CD4-positive, CD25-positive, alpha-beta regulatory T cell (primary cell): ENCODE measurements around the gene LRP2. TPM values are rescaled to one million over a fixed set of nuclear protein-coding genes. Genes with fewer than 3 reads are reported as not detected.
"Not testable (repeated sequence)": the region's sequence is repeated elsewhere in the genome, so short reads cannot be mapped to it uniquely, and the experiment has no call there.

Source experiments
- ATAC-seq, 2 donors: fragments of 150-1000 bp; cut with Tn5 transposase; one replicate each; pipeline ENCODE4 v1.10.0; 2021; ENCODE audit warnings: low read depth in 2 of 2, moderate number of reproducible peaks in 2 of 2, moderate library complexity in 1 of 2
- DNase-seq, 3 donors: peaks; one replicate each; pipeline versions ENCODE4 v3.0.0 to v3.0.0-alpha.2; 2012 to 2022; ENCODE audit warnings: mixed read lengths in 1 of 3
- H3K27ac ChIP-seq: one replicate; pipeline ENCODE4 v1.7.0; 2013; ENCODE audit warnings: mild to moderate bottlenecking, low read length; ENCODE audit not compliant: insufficient read depth, poor library complexity, severe bottlenecking
- H3K27me3 ChIP-seq: one replicate; pipeline ENCODE4 v1.7.0; 2013; ENCODE audit warnings: low read length; ENCODE audit not compliant: control insufficient read depth, insufficient read depth
- H3K36me3 ChIP-seq: one replicate; pipeline ENCODE4 v1.7.0; 2013; ENCODE audit warnings: mild to moderate bottlenecking, low read length, moderate library complexity; ENCODE audit not compliant: control insufficient read depth, insufficient read depth
- H3K4me1 ChIP-seq: 2 replicates; pipeline ENCODE4 v1.7.0; 2013; ENCODE audit warnings: mild to moderate bottlenecking, low read length; ENCODE audit not compliant: insufficient read depth, control insufficient read depth, poor library complexity, severe bottlenecking
- H3K4me3 ChIP-seq: one replicate; pipeline ENCODE4 v1.7.0; 2013; ENCODE audit warnings: low read depth, mild to moderate bottlenecking, low read length, moderate library complexity
- H3K9me3 ChIP-seq, 2 experiments: 1 replicate in 1 of 2; 2 replicates in 1 of 2; pipeline ENCODE4 v1.7.0; 2013; ENCODE audit warnings: low read length in 2 of 2, mild to moderate bottlenecking in 1 of 2, moderate library complexity in 1 of 2; ENCODE audit not compliant: control insufficient read depth in 2 of 2
- H3K27ac Mint-ChIP-seq, 3 donors: one replicate each; pipeline ENCODE4 v1.8.0; 2020 to 2022; ENCODE audit warnings: mild to moderate bottlenecking in 3 of 3, mixed read lengths in 3 of 3, moderate library complexity in 2 of 3
- H3K27me3 Mint-ChIP-seq: one replicate; pipeline ENCODE4 v1.8.0; 2022; ENCODE audit warnings: mild to moderate bottlenecking, mixed read lengths
- H3K36me3 Mint-ChIP-seq: one replicate; pipeline ENCODE4 v1.8.0; 2020; ENCODE audit warnings: mixed read lengths
- H3K4me1 Mint-ChIP-seq, 4 donors: one replicate each; pipeline ENCODE4 v1.8.0; 2020 to 2022; ENCODE audit warnings: mixed read lengths in 4 of 4, mild to moderate bottlenecking in 1 of 4
- H3K4me3 Mint-ChIP-seq, 4 donors: one replicate each; pipeline ENCODE4 v1.8.0; 2020 to 2022; ENCODE audit warnings: mild to moderate bottlenecking in 4 of 4, mixed read lengths in 4 of 4, moderate library complexity in 3 of 4
- H3K9me3 Mint-ChIP-seq, 7 donors: one replicate each; pipeline ENCODE4 v1.8.0; 2020 to 2022; ENCODE audit warnings: mixed read lengths in 7 of 7, mild to moderate bottlenecking in 3 of 7, moderate library complexity in 2 of 7
- polyA plus RNA-seq, 4 donors: library from polyadenylated mRNA; unstranded; fragments of 300-500 nt; fragmentation: Illumina TruSeq; gene quantifications; one replicate each; pipeline ENCODE4 v1.2.3, GENCODE V29; 2021
- total RNA-seq: library from RNA; stranded (reverse); gene quantifications from one replicate; pipeline ENCODE4 v1.2.3, GENCODE V29; 2022

LRP2 gene
- total RNA-seq (not detected), polyA plus RNA-seq (not detected)

DNA sequence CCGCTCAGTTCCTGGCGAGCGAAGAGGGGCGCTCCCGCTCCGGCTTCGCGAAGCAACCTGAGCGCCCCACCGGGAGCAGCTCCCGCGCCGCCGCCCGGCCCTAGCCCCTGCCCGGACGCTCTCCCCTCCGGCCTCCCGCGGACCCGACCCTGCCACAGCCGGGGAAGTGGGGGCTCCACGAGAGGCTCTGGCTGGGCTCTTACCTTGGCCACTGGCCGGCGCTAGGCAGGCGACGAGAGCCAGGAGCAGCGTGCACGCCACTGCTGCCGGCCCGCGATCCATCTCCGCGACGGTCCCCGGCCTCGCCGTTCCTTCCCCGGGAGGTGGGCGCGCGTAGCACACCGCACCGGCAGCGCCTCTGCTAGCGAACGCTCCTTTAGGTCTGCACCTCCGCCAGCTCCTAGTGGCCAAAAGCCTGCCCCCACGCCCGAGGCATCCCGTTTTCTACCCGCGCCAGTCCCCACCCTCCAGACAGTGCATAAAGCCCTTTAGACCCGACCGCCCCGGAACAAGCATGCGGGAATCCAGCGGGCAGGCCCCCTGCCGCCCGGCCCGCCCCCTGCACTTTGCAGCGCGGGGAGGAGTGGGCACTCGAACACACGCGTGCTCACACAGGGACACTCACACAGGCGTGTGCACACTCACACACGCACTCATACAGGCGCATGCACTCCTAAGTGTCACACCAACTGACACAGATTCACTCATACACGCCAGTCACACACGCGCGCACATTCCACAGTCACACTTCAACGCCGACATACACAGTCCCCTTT is at the start of gene LRP2:
TSS of gene LRP2 (minus strand) at position 417 of the 776 bp plus-strand sequence. CDS start at position 282, 135 bp downstream.
- DNase-seq (peak; percentile 3 to 31 (median 30)), ATAC-seq (peak in 1 of 2 donors; percentile 26)
- H3K4me1 Mint-ChIP-seq: peaks cover 12 to 37% (median 16%) of the 10 kb centered on the region in 4 donors
- H3K9me3 Mint-ChIP-seq: peaks cover 0 to 6% (median 0%) of the 10 kb centered on the region in 7 donors
- no peaks in the 10 kb centered on the region for H3K36me3 Mint-ChIP-seq
- H3K27me3 Mint-ChIP-seq: peaks cover 59% of the 10 kb centered on the region
- peak within 1 kb of the TSS in 1 of 3 donors; percentile 23 for H3K27ac Mint-ChIP-seq
- Histone ChIP-seq H3K27ac (no peak within 1 kb of the TSS), H3K36me3 (no peaks in the 10 kb centered on the region), H3K9me3 (no peaks in the 10 kb centered on the region), H3K27me3 (peaks cover 16% of the 10 kb centered on the region), H3K4me1 (peaks cover 33% of the 10 kb centered on the region), H3K4me3 (peak within 1 kb of the TSS; percentile 79)
- peak within 1 kb of the TSS; percentile 92 to 96 (median 94) for H3K4me3 Mint-ChIP-seq

DNA sequence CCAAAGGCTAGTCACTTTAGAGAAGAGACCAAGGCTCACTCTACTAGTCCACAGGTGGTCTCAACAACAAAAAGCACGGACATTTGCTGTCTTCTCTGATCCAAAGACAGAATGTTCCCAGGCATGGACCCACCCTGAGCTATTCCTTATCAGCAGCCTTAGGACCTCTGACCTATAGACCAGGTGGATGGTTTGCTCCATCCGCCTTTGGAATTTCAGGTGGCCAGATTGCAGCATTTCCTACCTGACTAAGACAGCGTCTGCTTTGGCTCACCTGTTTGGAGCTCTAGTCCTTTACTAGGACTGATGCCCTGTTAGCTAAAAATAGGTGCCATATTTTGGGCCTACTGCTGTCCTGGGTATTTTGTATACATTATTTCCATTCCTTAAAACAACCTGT is 44.6 kb upstream of the LRP2 start:
- no peak overlapping the region for H3K4me3 Mint-ChIP-seq
- peaks cover 9% of the 10 kb centered on the region for H3K27me3 Mint-ChIP-seq
- H3K27ac Mint-ChIP-seq: no peak overlapping the region
- H3K36me3 Mint-ChIP-seq: no peaks in the 10 kb centered on the region
- H3K4me1 ChIP-seq: no peaks in the 10 kb centered on the region
- DNase-seq: no peak
- H3K27me3 ChIP-seq: no peaks in the 10 kb centered on the region
- H3K4me3 ChIP-seq: no peak overlapping the region
- H3K27ac ChIP-seq: no peak overlapping the region
- no peaks in the 10 kb centered on the region for H3K9me3 ChIP-seq
- peaks cover 0 to 2% (median 0%) of the 10 kb centered on the region in 7 donors for H3K9me3 Mint-ChIP-seq
- no peaks in the 10 kb centered on the region for H3K4me1 Mint-ChIP-seq
- ATAC-seq: no peak
- H3K36me3 ChIP-seq: no peaks in the 10 kb centered on the region

DNA sequence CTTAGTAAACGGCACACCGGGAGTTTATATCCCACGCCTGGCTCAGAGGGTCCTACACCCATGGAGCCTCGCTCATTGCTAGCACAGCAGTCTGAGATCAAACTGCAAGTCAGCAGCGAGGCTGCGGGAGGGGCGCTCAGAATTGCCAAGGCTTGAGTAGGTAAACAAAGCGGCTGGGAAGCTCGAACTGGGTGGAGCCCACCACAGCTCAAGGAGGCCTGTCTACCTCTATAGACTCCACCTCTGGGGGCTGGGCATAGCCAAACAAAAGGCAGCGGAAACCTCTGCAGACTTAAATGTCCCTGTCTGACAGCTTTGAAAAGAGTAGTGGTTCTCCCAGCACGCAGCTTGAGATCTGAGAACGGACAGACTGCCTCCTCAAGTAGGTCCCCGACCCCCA is 37.2 kb upstream of the LRP2 start:
- ATAC-seq, H3K27ac Mint-ChIP-seq, H3K4me1 ChIP-seq, H3K4me3 ChIP-seq, H3K4me3 Mint-ChIP-seq, H3K36me3 Mint-ChIP-seq, H3K4me1 Mint-ChIP-seq, H3K27ac ChIP-seq, H3K9me3 Mint-ChIP-seq, H3K36me3 ChIP-seq, H3K9me3 ChIP-seq, DNase-seq, H3K27me3 ChIP-seq: not testable (repeated sequence)
- peaks cover 19% of the 10 kb centered on the region for H3K27me3 Mint-ChIP-seq

DNA sequence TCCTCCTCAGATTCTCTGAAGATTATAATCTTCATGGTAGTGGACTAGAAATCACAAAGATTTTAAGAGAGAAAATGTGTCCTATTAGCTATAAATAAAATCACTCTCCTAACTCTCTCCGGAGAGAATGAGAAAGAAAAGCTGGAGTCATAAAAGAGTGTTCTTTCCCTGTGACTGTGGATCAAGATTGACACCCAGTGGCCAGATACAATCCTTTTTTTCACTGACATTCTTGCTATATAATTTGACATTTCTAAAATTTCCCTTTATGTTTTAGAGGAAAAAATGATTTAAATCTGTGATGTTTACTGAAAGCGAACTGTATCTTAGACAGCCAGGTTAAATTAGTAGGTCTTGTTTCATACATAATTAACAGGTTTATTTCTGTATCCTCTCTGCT is 35.4 kb upstream of the LRP2 start:
- Histone ChIP-seq H3K36me3 (no peaks in the 10 kb centered on the region), H3K9me3 (no peaks in the 10 kb centered on the region), H3K27ac (no peak overlapping the region), H3K4me3 (no peak overlapping the region), H3K4me1 (no peaks in the 10 kb centered on the region), H3K27me3 (peaks cover 3% of the 10 kb centered on the region)
- H3K4me1 Mint-ChIP-seq: no peaks in the 10 kb centered on the region
- no peaks in the 10 kb centered on the region for H3K36me3 Mint-ChIP-seq
- no peak overlapping the region for H3K27ac Mint-ChIP-seq
- peaks cover 0 to 6% (median 0%) of the 10 kb centered on the region in 7 donors for H3K9me3 Mint-ChIP-seq
- ATAC-seq (no peak), DNase-seq (peak in 1 of 3 donors; percentile 1)
- H3K27me3 Mint-ChIP-seq: peaks cover 15% of the 10 kb centered on the region
- no peak overlapping the region for H3K4me3 Mint-ChIP-seq

DNA sequence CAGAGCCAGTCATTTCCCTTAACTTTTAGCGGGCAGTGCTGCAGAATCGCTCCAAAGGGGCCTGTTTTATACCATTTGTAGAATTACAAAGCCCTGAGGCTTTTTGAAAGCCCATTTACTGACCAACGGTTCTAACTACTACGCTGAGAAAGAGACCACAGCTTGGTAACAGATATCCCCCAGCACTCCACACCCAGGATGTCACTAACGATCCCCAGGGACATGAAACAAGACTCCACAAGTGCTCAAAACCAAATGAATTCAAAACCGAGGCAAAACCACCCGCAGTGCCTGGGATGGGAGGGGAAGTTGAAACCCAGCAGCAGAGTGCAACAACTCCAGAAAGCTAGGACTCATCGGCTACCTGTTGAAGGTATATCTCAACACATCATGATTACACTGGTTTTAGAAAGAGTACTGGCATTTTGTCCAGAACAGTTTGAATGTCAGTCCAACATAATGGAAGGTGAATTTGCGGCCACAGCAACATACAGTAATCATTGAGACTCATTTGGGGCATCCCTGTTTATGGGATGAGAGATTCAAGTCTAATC is 33.6 kb upstream of the LRP2 start:
- Mint-ChIP-seq H3K27me3 (peaks cover 16% of the 10 kb centered on the region), H3K27ac (no peak overlapping the region), H3K36me3 (no peaks in the 10 kb centered on the region), H3K9me3 (peaks cover 0 to 6% (median 0%) of the 10 kb centered on the region in 7 donors), H3K4me3 (no peak overlapping the region), H3K4me1 (no peaks in the 10 kb centered on the region)
- H3K4me3 ChIP-seq: no peak overlapping the region
- no peak for ATAC-seq
- H3K27ac ChIP-seq: no peak overlapping the region
- H3K4me1 ChIP-seq: no peaks in the 10 kb centered on the region
- no peak for DNase-seq
- H3K36me3 ChIP-seq: no peaks in the 10 kb centered on the region
- H3K27me3 ChIP-seq: peaks cover 3% of the 10 kb centered on the region
- no peaks in the 10 kb centered on the region for H3K9me3 ChIP-seq

DNA sequence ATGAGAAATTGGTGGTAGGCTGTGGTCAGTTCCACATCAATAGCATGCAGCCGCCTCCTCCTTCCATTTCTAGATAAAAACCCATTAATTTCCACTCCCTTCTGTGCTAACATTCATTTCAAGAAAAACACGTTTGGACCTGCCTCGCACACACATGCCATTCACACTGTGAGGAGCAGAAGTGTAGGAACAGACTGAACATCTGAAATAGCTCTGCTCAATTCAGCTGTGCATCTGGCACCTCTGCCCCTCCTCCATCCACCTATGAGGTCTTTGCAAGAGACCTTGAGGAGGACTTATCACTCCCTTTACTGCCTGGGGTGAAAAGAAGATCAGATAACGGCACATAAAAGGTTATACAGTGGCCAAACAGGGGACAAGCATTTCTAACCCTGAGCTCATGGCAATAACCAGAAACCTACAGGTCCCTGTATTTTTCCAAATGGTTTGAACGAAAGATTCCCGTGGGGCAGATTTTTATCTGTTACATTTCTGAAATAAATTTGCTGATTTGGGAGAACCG is 30.8 kb upstream of the LRP2 start:
- H3K27me3 Mint-ChIP-seq: peaks cover 11% of the 10 kb centered on the region
- H3K4me1 ChIP-seq: no peaks in the 10 kb centered on the region

DNA sequence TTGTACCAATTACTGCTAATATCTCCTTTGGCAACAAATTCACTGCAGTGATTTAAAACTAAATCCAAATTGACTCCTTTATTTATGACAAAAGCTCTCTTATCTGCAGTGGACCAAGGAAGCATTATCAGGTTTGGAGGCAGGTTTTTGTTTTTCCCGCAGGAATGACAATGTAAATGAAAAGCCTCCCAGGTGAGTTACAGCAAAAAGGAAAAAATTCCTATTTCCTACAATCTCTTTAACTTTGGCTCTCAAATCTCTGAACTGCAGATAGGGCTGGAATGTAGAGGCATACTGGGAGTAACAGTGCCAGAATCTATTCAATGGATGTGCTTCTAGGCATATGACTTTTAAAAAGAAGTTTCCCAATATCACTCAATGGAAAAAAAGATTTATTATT is 28.9 kb upstream of the LRP2 start:
- H3K4me1 ChIP-seq: no peaks in the 10 kb centered on the region
- no peak overlapping the region for H3K4me3 ChIP-seq
- no peaks in the 10 kb centered on the region for H3K9me3 ChIP-seq
- Mint-ChIP-seq H3K4me3 (no peak overlapping the region), H3K9me3 (peaks cover 0 to 7% (median 0%) of the 10 kb centered on the region in 7 donors), H3K4me1 (no peaks in the 10 kb centered on the region), H3K27ac (no peak overlapping the region), H3K27me3 (peaks cover 15% of the 10 kb centered on the region), H3K36me3 (no peaks in the 10 kb centered on the region)
- ATAC-seq: no peak
- no peak overlapping the region for H3K27ac ChIP-seq
- no peak for DNase-seq
- H3K36me3 ChIP-seq: no peaks in the 10 kb centered on the region
- peaks cover 7% of the 10 kb centered on the region for H3K27me3 ChIP-seq

More for the DNA sequence above, 30.8 kb upstream of the LRP2 start:
- Histone ChIP-seq H3K4me3 (no peak overlapping the region), H3K27ac (no peak overlapping the region), H3K27me3 (peaks cover 7% of the 10 kb centered on the region), H3K36me3 (no peaks in the 10 kb centered on the region), H3K9me3 (no peaks in the 10 kb centered on the region)
- H3K4me1 Mint-ChIP-seq: no peaks in the 10 kb centered on the region
- H3K9me3 Mint-ChIP-seq: peaks cover 0 to 6% (median 0%) of the 10 kb centered on the region in 7 donors
- DNase-seq: no peak
- ATAC-seq: no peak
- no peak overlapping the region for H3K4me3 Mint-ChIP-seq
- H3K36me3 Mint-ChIP-seq: no peaks in the 10 kb centered on the region
- no peak overlapping the region for H3K27ac Mint-ChIP-seq
